HUDEP-2 (cell line): ENCODE measurements around the gene SEPTIN11.

Experiments used
- DNase-seq, 76 experiments: peaks; one replicate each; lab custom pipeline; 2025; ENCODE audit not compliant: unreplicated experiment in 76 of 76; lab: John Stamatoyannopoulos, UW

SEPTIN11 gene

GRCh38 chr4:76977736-76978350, 28.3 kb downstream of the SEPTIN11 start:
- DNase-seq, result no peak

DNA sequence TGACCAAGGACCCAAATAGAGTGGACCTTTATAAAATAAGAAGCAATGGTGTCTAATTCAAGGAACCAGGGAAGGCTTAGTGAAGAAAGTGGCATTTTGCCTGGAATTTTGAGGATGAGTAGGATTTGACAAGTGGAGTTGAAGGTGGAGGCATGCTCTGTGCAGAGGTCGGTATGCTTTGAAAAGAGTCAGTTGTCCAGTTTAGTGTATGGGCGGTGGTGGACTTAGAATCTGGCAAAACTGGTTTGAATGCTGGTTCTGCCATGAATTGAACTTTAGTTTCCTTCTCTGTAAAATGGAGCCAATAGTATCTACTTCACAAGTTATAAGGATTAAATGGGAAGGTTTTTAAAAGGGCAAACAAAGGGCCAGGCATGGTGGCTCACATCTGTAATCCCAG, 29.7 kb downstream of the SEPTIN11 start:
- no peak for DNase-seq

DNA sequence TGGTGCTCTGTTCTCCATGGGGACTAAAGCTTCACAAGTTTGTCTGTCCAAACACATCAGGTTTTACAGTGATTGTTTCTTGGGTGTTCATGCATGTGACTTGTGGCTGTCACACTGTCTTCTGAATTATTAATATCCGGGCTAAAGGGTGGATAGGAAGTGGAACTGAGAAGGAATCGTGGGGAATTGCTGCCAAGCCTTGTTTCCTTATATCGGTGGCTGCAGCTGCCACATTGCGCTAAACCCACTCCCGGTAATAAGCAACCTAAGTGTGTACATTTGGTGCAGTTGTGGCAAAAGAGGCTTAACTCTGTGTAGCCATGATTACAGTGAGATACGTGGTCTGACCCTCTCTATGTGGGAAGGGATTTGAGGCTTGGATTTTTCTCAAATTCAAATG, 30.7 kb downstream of the SEPTIN11 start:
- no peak for DNase-seq

- DNase-seq, result no peak
Observed at GRCh38 chr4:76981644-76982043, 32.1 kb downstream of the SEPTIN11 start.

DNA sequence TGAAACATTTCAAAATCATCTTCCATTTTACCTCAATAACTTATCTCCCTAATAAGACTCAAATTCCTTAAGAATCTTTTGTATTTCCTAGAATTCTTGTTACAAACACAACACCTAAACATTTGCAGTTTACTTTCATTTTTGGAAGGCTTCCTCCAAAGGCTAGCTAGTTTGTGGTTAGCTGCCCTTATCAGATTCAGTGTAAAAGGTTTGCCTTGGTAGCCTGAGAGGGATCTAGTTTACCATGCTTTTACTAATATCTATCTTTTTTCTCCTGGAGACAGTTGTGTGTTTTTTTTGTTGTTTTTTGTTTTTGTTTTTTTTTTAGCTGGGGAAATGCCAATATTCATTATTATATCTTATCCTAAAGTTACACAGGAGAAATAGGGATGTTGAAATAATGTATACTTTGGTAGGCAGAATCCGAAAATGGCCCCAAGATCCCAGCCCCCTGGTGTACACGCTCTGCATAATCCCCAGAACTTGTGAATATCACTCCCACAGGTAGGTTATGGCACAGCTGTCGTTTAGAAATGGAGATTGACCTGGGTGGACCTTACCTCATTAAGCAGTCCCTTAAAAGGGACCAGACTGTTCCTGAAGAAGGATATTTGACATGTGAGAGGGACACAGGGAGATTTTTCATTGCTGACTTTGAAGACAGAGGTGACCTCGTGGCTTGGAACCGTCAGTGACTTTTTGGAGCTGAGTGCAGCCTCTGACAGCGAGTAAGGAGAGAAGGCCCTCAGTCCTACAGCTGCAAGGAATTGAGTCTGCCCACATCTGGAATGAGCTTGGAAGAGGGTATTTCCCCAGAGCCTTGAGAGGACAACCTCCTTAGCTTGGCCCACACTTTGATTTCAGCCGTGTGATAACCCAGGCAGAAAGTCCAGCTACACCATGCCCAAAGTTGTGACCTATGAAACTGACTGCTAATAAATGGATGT, 33.4 kb downstream of the SEPTIN11 start:
- DNase-seq, result peak in 20 of 76 experiments; percentile 1 to 45 (median 14)

- DNase-seq, result peak in 3 of 76 experiments; percentile 8 to 28 (median 11)
Observed at GRCh38 chr4:76984127-76984526, 34.6 kb downstream of the SEPTIN11 start.

GRCh38 chr4:76984788-76985211, 35.2 kb downstream of the SEPTIN11 start:
- no peak for DNase-seq

DNA sequence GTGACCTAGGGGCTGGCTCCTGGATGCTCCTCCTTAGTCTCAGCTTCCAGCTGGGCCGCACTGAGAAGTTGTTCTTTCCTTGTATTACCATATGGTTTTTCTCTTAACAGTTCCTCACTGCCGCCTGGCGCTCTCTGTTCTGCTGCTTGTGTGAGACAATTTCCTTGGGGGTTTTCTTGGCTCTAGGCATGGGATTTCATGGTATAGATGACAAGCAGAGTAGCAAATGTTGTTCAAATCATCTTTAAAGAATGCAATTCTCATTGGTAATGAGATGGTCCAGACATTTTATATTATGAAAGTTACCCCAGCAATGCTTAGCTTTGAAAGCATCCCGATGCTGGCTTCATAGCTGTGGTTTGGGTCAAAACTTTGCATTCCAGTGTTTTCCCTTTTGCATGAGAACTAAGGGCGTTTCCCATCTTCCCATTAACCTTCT, 37.6 kb downstream of the SEPTIN11 start:
- DNase-seq, result no peak

DNA sequence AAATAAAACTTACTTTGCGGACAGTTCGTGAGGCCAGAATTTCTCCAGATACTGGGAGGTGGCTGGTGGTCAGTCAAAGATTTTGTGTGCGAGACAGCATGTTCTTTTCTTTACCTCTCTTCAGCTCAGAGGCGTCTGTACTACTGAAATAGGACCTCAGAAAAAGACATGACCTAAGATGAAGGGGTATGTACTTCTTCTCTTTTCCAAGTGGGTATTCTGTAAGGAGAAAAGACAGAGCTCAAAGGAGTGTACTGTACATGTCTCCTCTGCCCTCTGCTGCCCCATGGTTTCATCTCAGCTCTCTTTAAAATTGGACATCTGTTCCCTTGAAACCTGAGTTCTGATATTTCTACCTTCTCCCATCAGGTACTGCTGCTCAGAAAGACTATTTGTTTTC, 38.1 kb downstream of the SEPTIN11 start:
- DNase-seq, result no peak

DNA sequence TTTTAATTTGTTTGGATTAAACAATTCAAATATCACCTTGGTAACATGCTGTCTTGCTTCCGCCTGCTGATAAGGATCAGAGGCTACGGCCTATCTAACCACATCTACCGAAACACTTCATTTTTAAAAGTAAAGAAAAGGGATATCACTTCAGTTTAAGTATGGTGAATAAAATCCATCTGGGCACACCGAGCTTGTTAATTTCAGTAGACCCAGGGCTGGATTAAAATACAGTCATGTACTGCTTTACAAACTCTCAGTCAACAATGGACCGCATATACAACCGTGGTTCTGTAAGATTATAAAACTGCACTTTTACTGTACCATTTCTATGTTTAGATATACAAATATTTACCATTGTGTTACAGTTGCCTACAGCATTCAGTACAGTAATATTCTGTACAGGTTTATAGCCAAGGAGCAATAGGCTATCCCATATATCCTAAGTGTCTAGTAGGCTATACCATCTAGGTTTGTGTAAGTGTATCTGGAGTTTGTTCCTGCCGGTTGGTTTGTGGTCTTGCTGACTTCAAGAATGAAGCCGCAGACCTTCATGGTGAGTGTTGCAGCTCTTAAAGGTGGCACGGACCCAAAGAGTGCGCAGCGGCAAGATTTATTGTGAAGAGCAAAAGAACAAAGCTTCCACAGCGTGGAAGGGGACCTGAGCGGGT, 40.0 kb downstream of the SEPTIN11 start:
- no peak for DNase-seq

- no peak for DNase-seq
Observed at GRCh38 chr4:76990288-76991080, 40.9 kb downstream of the SEPTIN11 start.

GRCh38 chr4:76991161-76991660, 41.7 kb downstream of the SEPTIN11 start:
- DNase-seq, result no peak

DNA sequence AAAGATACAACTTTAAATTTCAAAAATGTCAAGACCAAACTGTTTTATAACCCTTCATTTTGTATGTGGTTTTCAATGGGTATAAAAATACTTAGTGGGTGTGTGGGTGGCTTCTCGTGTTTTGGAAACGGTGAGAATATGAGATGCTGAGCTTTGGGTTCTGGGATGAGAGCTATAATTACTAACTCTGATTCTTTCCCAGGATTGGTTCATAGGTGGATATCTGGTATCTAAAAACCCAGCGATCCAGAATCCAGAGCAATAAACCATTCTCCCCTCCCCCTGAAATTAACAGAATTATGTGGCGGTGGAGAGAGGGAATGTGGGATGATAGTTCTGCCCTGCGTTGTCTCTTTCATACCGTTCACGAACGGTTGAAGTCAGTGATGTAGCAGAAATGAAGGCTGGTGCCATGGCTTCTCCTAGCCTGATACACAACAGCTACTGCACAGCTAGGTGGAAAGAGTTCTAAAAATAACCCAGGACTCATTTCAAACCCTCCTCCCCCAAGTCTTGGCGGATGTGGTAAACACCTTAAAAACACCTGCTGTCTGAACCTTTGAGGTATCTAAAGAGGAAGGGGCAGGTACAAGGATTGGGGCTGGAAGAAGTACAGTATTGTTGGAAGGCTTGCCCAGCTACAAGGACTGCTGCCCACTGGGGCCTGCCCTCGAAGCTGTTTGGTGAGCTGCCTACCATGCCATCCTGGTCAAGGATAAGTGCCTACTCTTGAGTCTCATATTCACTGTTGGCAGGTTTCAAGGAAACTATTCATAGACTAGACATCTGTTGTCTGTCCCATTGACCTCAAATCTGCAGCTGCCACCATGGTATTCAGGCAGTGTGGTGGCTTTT, 44.5 kb downstream of the SEPTIN11 start:
- DNase-seq, result no peak

DNA sequence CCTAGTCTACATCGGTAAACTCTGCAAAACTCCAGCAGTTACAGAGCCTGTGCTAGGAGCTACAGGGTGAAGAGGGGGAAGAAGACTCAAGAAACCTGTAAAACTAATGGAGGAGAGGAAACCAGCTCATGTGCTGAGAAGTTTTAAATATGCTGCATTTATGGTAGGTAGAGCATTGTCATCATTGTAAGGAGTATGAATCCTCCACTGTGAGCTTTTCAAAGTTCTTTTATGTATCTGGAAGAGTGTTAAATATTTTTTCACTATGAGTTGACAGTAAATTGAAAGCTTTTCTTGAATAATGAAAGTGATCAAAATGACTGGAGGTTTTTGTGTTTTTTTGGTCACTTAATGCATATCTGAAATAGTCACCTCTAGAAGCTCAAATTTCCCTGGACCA, 46.2 kb downstream of the SEPTIN11 start:
- no peak for DNase-seq

DNA sequence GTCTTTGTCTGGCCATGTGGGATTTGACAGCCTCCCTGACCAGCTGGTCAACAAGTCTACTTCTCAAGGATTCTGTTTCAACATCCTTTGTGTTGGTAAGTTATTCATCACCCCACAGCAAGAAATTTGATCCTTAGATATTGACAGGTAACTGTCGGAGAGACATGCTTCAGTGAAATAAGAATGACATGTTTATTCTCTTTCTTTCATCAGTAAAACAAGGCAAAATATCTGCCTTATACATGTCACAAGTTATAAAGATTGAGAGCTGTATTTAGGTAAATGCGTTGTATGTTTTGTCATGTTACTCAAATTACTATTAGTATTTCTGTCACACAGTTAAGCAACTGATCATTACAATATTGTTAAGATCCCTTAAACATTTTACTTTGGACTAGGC, 46.9 kb downstream of the SEPTIN11 start:
- no peak for DNase-seq

- DNase-seq, result no peak
Observed at GRCh38 chr4:76997077-76997476, 47.5 kb downstream of the SEPTIN11 start.

DNA sequence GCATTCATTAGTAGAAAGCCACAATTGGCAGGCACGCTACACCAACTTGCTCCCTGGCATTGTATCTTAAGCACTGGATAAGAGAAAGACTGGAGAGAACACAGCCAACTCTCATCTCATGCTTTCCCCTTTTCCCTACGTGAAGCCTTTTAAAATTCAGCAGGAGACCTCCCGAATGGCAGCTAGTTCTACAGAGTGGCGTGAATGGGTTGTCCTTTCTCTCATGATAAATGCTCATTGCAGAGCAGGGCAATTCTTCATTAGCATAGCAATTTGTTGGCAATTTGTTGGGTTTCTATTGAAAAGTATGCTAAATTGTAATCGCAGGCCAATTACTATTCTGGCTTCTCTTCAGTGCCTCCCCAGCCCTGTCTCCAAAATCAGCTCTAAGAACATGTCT, 48.0 kb downstream of the SEPTIN11 start:
- DNase-seq, result no peak

DNA sequence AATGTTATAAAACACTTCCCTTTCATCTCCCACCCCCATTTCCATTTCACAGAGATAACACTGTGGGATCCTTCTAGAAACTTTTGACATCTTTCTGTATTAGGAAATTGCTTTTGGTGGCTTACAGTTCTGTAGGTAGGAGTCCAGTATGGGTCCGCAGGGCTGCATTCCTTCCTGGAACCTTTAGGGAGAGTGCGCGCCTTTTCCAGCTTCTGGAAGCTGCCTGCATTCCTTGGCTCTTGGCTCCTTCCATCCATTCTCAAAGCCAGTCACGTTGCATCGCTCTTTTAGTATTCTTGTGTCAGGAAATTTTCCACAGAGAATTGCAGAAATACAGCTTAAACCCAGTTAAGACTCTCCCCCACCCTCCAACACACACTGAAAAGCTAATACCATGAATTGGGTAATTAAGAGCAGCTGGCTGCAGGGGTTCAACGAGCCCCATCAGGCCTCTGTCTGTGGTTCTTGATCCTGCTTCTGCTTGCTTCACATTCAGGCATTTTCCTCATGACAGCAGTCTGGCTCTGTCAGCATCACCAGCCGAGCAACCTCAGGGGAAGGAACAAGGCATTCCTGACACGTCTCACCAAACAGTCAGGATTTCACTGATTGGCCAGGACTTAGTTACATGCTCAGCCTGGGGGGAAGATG, 48.8 kb downstream of the SEPTIN11 start:
- DNase-seq, result no peak
